SW 1271 (cell line): ENCODE results near the gene NBPF19.
"Not testable (repeated sequence)": the region's sequence is repeated elsewhere in the genome, so short reads cannot be mapped to it uniquely, and the experiment has no call there.

Source experiments
- DNase-seq, 2 experiments: peaks; one replicate each; lab custom pipeline; 2025; lab: John Stamatoyannopoulos, UW

NBPF19 gene, protein sequence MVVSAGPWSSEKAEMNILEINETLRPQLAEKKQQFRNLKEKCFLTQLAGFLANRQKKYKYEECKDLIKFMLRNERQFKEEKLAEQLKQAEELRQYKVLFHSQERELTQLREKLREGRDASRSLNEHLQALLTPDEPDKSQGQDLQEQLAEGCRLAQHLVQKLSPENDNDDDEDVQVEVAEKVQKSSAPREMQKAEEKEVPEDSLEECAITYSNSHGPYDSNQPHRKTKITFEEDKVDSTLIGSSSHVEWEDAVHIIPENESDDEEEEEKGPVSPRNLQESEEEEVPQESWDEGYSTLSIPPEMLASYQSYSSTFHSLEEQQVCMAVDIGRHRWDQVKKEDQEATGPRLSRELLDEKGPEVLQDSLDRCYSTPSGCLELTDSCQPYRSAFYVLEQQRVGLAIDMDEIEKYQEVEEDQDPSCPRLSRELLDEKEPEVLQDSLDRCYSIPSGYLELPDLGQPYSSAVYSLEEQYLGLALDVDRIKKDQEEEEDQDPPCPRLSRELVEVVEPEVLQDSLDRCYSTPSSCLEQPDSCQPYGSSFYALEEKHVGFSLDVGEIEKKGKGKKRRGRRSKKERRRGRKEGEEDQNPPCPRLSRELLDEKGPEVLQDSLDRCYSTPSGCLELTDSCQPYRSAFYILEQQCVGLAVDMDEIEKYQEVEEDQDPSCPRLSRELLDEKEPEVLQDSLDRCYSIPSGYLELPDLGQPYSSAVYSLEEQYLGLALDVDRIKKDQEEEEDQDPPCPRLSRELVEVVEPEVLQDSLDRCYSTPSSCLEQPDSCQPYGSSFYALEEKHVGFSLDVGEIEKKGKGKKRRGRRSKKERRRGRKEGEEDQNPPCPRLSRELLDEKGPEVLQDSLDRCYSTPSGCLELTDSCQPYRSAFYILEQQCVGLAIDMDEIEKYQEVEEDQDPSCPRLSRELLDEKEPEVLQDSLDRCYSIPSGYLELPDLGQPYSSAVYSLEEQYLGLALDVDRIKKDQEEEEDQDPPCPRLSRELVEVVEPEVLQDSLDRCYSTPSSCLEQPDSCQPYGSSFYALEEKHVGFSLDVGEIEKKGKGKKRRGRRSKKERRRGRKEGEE (N-terminal part only)

DNA sequence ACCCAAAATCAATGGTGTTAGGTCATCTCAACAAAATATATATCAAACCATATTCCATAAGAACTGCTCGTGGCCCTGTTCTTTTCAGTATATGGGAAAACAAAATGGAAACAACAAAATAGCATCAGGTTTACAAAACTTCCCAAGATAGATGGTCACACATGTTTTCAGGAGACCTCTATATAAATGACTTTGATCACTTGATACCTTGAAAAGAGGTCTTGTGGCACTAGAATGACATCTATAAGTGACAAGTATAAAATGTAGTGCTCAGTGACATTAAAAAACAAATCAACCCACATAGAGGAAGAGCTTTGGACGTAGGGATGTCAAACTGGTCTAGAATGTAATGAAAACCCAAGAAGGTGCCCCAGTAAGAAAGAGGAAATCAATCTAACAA is at the start of gene NBPF19:
Gene NBPF19, plus strand, starts transcription at position 301 of the 400 bp plus-strand sequence. CDS start 888 bp downstream, outside the sequence.
- not testable (repeated sequence) for DNase-seq

DNA sequence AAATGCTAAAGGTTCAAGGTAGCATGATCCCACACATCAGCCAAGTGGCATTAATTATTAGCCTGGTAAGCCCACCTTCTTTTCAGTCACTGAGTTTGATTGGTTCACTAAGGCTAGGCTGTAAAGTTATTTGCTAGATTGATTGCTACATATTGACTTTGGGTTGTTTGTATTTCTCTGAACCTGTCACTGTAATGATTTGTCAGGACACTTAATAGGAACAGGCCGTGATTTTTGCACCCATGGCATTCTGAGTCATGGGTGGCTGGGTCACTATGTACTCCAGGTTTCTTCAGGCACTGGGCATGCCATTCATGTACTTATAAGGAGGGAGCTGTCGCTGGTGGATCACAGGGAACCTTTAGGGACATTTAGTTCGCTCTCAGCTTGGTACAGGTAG is 46.5 kb upstream of the NBPF19 start:
- not testable (repeated sequence) for DNase-seq

DNA sequence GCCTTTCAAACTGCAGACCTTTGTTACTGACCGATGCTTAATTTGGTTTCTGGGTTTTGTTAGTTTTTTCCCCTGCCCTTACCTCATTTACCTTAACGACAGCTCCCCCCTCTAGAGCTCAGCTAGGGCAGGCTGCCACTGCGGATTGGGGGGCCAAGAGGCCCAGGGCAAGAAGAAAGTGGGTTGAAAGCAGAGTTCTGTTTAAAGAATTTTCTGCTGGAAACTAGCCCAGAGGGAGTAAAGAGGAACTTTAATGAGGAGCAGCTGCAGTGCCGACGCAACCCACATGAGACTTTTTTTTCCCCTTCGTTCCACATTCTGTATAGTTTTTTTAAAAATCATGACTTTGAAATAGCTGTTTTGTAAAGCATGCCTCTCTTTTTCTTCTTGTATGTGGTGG is 29.4 kb upstream of the NBPF19 start:
- DNase-seq = not testable (repeated sequence)

DNA sequence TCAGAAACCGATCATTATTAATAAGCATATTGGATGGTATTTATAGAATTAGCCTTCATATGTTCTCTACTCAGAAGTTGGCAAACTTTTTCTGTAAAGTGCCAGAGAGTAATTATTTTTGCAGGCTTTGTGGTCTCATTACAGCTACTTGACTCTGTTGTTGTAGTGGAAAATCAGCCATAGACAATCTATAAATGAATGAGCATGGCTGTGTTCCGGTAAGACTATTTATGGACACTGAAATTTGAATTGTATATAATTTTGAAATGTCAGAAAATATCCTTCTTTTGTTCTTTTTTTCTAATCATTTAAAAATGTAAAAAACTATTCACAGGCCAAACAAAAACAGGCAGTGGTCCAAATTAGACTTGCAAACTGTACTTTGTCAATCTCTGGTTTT is 22.6 kb upstream of the NBPF19 start:
- DNase-seq = not testable (repeated sequence)

DNA sequence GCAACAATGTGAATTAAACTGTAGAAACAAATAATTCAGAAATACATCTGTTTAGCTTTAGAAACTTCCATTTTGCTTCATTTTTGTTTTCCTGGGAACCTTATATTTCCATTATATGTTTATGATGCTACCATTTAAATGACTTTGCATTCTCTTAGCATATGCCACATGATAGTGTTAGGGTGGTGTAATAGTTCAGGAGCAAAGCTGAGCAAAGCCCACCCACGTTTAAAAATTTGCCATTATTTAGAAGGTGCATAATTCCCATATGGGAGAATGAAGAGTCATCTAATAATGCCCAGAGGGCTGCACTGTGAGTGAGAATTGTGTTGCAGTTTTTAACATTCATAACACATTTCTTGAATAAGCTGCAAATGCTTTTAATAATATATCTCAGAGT is 22.2 kb upstream of the NBPF19 start:
- DNase-seq = not testable (repeated sequence)

DNA sequence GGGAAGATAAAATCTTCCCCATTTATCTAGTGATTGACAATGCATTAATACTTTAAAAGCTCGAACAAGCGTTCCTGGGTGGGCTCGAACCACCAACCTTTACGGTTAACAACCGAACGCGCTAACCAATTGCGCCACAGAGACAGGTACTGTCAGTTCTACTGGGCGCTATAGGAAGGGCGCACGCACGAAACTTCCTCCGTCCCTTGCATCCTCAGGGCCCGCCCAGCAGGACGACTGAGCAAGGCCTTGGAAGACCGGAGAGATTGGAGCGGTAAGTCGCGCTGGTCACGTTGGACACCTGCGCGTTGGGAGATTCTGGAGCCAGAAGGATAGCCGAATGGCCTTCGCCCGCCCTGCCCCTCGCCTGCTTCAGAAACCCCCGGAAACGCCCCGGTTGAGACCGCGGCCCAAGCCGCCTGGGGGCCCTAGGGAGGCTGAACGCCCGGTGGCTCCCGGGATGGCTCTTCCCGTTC is 83.5 kb downstream of the NBPF19 start:
- not testable (repeated sequence) for DNase-seq

DNA sequence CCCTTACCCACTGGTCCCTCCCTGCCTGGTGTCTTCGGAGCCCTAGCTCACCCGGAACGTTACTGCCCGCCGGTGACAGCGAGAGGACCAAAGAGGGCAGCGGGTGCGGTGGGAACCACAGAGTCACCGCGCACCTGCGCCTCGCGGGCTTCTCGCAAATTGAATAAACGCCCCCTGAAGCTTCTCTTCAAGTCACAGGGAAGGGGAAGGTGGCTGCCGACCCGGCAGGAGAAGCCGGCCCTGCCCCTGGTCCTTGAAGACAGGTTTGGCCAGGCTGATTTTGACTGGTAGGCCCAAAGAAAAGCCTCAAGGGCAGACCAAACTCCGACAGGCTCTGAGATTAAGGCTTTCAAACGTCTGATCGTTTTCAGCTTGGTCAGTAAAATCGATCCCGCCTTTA is 87.0 kb downstream of the NBPF19 start:
- not testable (repeated sequence) for DNase-seq

DNA sequence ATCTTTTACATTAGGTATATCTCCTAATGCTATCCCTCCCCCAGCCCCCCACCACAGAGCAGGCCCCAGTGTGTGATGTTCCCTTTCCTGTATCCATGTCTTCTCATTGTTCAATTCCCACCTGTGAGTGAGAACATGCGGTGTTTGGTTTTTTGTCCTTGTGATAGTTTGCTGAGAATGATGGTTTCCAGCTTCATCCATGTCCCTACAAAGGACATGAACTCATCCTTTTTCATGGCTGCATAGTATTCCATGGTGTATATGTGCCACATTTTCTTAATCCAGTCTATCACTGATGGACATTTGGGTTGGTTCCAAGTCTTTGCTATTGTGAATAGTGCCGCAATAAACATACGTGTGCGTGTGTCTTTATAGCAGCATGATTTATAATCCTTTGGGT is 90.6 kb downstream of the NBPF19 start:
- not testable (repeated sequence) for DNase-seq

DNA sequence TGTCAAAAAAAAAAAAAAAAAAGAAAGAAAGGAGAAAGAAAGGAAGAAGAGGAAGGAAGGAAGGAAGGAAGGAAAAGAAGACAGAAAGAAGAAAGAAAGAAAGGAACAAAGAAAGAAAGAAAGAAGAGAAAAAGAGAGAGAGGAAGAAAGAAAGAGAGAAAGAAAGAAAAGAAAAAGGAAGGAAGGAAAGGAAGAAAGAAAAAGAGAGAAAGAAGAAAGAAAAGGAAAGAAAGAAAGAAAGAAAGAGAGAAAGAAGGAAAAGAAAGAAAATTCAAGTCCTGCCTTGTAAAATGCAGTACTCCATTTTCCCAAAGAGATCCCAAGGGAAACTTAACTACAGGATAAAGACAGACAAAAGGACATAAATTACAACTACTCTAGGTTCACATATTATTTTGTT is 97.9 kb downstream of the NBPF19 start:
- not testable (repeated sequence) for DNase-seq

DNA sequence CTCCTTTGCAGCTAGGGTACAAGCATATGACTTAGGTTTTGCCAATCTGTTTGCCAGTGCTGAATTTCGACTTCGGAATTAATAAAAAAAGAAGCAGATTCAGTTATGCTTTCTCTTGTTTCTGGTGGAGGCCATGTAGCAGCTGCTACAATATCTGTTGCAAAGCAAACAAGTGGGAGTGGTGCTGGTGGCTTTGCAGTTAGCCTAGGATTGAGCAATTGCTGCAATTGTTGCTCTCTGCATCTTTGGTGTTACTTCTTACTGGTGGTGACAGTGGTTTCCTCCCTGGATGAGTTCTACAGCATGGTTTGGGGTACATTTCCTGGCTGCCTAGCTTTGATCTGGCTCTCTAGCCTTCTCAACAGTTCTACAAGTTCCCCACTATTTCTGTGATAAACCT is 110.7 kb downstream of the NBPF19 start:
- DNase-seq = not testable (repeated sequence)
